Liver (tissue), 9 donors: Measurements from ENCODE around the gene UGT1A9. TPM values are rescaled to one million over a fixed set of nuclear protein-coding genes. Genes with fewer than 3 reads are reported as not detected.

Source experiments
- DNase-seq: peaks from one replicate; pipeline ENCODE4 v3.0.0-alpha.2; 2017; ENCODE audit warnings: low spot score
- H3K27ac ChIP-seq, 2 donors: one replicate each; pipeline ENCODE4 v1.7.0; 2013; ENCODE audit warnings: inconsistent platforms in 2 of 2, low read length in 2 of 2, control low read depth in 1 of 2, low read depth in 1 of 2, mild to moderate bottlenecking in 1 of 2
- H3K27me3 ChIP-seq, 4 donors: one replicate each; pipeline versions ENCODE4 v1.6.1 to v1.7.0; 2013; ENCODE audit warnings: low read length in 3 of 4, inconsistent platforms in 1 of 4, mild to moderate bottlenecking in 1 of 4, moderate library complexity in 1 of 4; ENCODE audit not compliant: control insufficient read depth in 4 of 4, insufficient read depth in 4 of 4
- H3K36me3 ChIP-seq, 4 donors: one replicate each; pipeline versions ENCODE4 v1.6.1 to v1.7.0; 2013; ENCODE audit warnings: low read length in 3 of 4, mild to moderate bottlenecking in 3 of 4, low read depth in 1 of 4, moderate library complexity in 1 of 4; ENCODE audit not compliant: control insufficient read depth in 4 of 4, insufficient read depth in 3 of 4
- H3K4me1 ChIP-seq, 4 donors: one replicate each; pipeline versions ENCODE4 v1.6.1 to v1.7.0; 2013; ENCODE audit warnings: low read length in 3 of 4, mild to moderate bottlenecking in 3 of 4, moderate library complexity in 1 of 4; ENCODE audit not compliant: control insufficient read depth in 4 of 4, insufficient read depth in 4 of 4
- H3K4me3 ChIP-seq, 3 donors: one replicate each; pipeline versions ENCODE4 v1.6.1 to v1.7.0; 2013; ENCODE audit warnings: low read length in 3 of 3, control low read depth in 1 of 3, low read depth in 1 of 3, mild to moderate bottlenecking in 1 of 3
- H3K9ac ChIP-seq, 2 donors: one replicate each; pipeline ENCODE4 v1.7.0; 2013; ENCODE audit warnings: low read length in 2 of 2, mild to moderate bottlenecking in 2 of 2, moderate library complexity in 2 of 2, control low read depth in 1 of 2, low read depth in 1 of 2
- H3K9me3 ChIP-seq, 4 donors: one replicate each; pipeline versions ENCODE4 v1.6.1 to v1.7.0; 2013; ENCODE audit warnings: low read length in 3 of 4; ENCODE audit not compliant: control insufficient read depth in 4 of 4
- EGR1 ChIP-seq, 2 donors: IDR thresholded peaks; 2 replicates each; pipeline ENCODE4 v1.6.1; 2016 to 2018; ENCODE audit warnings: antibody characterized with exemption in 2 of 2, low read depth in 2 of 2
- FOXA1 ChIP-seq: IDR thresholded peaks from 2 replicates; pipeline ENCODE4 v1.6.1; 2016; ENCODE audit warnings: antibody characterized with exemption
- FOXA2 ChIP-seq: IDR thresholded peaks from 2 replicates; pipeline ENCODE4 v1.6.1; 2016; ENCODE audit warnings: antibody characterized with exemption
- GABPA ChIP-seq, 2 donors: IDR thresholded peaks in 1 of 2; conservative IDR thresholded peaks in 1 of 2; 2 replicates each; pipeline ENCODE4 v1.6.1; 2016; ENCODE audit warnings: antibody characterized with exemption in 2 of 2, mild to moderate bottlenecking in 1 of 2, moderate library complexity in 1 of 2
- HNF4A ChIP-seq, 2 donors: conservative IDR thresholded peaks; 2 replicates each; pipeline ENCODE4 v1.6.1; 2016; ENCODE audit warnings: antibody characterized with exemption in 2 of 2, mild to moderate bottlenecking in 2 of 2
- HNF4G ChIP-seq: IDR thresholded peaks from 2 replicates; pipeline ENCODE4 v1.6.1; 2016; ENCODE audit warnings: antibody characterized with exemption
- JUND ChIP-seq, 2 donors: IDR thresholded peaks; 2 replicates each; pipeline ENCODE4 v1.6.1; 2016; ENCODE audit warnings: antibody characterized with exemption in 2 of 2
- NR2F2 ChIP-seq: IDR thresholded peaks from 2 replicates; pipeline ENCODE4 v1.6.1; 2016; ENCODE audit warnings: antibody characterized with exemption
- RAD21 ChIP-seq, 2 donors: IDR thresholded peaks; 2 replicates each; pipeline ENCODE4 v1.6.1; 2016; ENCODE audit warnings: antibody characterized with exemption in 2 of 2, mild to moderate bottlenecking in 2 of 2
- RXRA ChIP-seq, 2 donors: IDR thresholded peaks; 2 replicates each; pipeline ENCODE4 v1.6.1; 2017 to 2018; ENCODE audit warnings: antibody characterized with exemption in 2 of 2, mild to moderate bottlenecking in 1 of 2
- SP1 ChIP-seq: IDR thresholded peaks from 2 replicates; pipeline ENCODE4 v1.6.1; 2018; ENCODE audit warnings: antibody characterized with exemption, mild to moderate bottlenecking
- TAF1 ChIP-seq: conservative IDR thresholded peaks from 2 replicates; pipeline ENCODE4 v1.6.1; 2016; ENCODE audit warnings: antibody characterized with exemption, mild to moderate bottlenecking
- YY1 ChIP-seq: IDR thresholded peaks from 2 replicates; pipeline ENCODE4 v1.6.1; 2016; ENCODE audit warnings: antibody characterized with exemption, mild to moderate bottlenecking
- WGBS: extraction: QIAGEN DNeasy Blood & Tissue Kit; methylation state at CpG from one replicate; pipeline ENCODE4 v1.1.7; 2013; 5-methylcytosine and 5-hydroxymethylcytosine counted together
- polyA plus RNA-seq, 2 donors: library from polyadenylated mRNA; stranded (reverse) in 1 of 2; unstranded in 1 of 2; fragments of 200-250 nt in 1 of 2; fragments of >200 nt in 1 of 2; fragmentation: Nextera tagmentation in 1 of 2; extraction: Ambion mirVana in 1 of 2; gene quantifications; one replicate each; pipeline versions ENCODE4 v1.2.1 to v1.2.3, GENCODE V29; 2013 to 2015
- total RNA-seq, 2 donors: library from RNA; depleted of rRNA; stranded (reverse); fragments of >200 nt; gene quantifications; one replicate each; pipeline ENCODE4 v1.2.3, GENCODE V29; 2014
- TF ChIP-seq, protein P1 (sequence below): IDR thresholded peaks from 2 replicates; pipeline ENCODE4 v1.6.1; 2016; ENCODE audit warnings: antibody characterized with exemption, mild to moderate bottlenecking
- TF ChIP-seq, protein P2 (sequence below): fragments of 150-350 bp; IDR thresholded peaks from 2 replicates; pipeline ENCODE4 v1.5.1; 2017; ENCODE audit warnings: improper control_type of control experiment, low read depth, low read length; ENCODE audit not compliant: missing input control
- TF ChIP-seq, protein P3 (sequence below): IDR thresholded peaks from 2 replicates; pipeline ENCODE4 v1.6.1; 2016; ENCODE audit warnings: antibody characterized with exemption
- TF ChIP-seq, protein P4 (sequence below): IDR thresholded peaks from 2 replicates; pipeline ENCODE4 v1.6.1; 2016; ENCODE audit warnings: antibody characterized with exemption
- donor health status: healthy.
- donor health status: healthy.
- donor health status: healthy.
- donor health status: healthy.
- donor health status: healthy.

The UGT1A9 gene
- total and polyA plus RNA-seq, 4 donors = 14.3 to 62.3 (median 23.8) TPM; not detected in 1

DNA sequence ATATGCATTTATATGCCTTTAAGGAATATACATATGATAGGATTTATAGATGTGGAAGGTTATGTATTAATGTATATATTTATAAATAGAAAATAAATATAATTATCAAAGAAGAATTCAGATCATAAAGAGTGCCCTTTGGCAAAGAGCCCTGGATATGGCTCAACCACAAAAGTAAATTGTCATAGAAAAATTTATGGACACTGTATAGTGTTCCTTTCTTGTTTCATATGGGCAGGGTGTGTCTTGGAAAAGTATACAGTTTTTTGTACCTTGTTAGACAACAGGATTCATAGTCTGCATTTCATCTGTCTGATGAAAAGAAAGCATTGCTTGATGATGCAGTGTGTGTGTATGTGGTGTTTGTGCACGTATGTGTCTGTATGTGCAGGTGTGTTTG lies 12.9 kb downstream of the UGT1A9 start:
- no peak for TF ChIP-seq SP1
- TF ChIP-seq, protein P1, sequence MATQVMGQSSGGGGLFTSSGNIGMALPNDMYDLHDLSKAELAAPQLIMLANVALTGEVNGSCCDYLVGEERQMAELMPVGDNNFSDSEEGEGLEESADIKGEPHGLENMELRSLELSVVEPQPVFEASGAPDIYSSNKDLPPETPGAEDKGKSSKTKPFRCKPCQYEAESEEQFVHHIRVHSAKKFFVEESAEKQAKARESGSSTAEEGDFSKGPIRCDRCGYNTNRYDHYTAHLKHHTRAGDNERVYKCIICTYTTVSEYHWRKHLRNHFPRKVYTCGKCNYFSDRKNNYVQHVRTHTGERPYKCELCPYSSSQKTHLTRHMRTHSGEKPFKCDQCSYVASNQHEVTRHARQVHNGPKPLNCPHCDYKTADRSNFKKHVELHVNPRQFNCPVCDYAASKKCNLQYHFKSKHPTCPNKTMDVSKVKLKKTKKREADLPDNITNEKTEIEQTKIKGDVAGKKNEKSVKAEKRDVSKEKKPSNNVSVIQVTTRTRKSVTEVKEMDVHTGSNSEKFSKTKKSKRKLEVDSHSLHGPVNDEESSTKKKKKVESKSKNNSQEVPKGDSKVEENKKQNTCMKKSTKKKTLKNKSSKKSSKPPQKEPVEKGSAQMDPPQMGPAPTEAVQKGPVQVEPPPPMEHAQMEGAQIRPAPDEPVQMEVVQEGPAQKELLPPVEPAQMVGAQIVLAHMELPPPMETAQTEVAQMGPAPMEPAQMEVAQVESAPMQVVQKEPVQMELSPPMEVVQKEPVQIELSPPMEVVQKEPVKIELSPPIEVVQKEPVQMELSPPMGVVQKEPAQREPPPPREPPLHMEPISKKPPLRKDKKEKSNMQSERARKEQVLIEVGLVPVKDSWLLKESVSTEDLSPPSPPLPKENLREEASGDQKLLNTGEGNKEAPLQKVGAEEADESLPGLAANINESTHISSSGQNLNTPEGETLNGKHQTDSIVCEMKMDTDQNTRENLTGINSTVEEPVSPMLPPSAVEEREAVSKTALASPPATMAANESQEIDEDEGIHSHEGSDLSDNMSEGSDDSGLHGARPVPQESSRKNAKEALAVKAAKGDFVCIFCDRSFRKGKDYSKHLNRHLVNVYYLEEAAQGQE = no peak
- no peak for TF ChIP-seq JUND (IDR thresholded peaks at IDR 0.05)
- TF ChIP-seq, protein P2, sequence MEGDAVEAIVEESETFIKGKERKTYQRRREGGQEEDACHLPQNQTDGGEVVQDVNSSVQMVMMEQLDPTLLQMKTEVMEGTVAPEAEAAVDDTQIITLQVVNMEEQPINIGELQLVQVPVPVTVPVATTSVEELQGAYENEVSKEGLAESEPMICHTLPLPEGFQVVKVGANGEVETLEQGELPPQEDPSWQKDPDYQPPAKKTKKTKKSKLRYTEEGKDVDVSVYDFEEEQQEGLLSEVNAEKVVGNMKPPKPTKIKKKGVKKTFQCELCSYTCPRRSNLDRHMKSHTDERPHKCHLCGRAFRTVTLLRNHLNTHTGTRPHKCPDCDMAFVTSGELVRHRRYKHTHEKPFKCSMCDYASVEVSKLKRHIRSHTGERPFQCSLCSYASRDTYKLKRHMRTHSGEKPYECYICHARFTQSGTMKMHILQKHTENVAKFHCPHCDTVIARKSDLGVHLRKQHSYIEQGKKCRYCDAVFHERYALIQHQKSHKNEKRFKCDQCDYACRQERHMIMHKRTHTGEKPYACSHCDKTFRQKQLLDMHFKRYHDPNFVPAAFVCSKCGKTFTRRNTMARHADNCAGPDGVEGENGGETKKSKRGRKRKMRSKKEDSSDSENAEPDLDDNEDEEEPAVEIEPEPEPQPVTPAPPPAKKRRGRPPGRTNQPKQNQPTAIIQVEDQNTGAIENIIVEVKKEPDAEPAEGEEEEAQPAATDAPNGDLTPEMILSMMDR = no peak
- TF ChIP-seq FOXA1 = no peak
- TF ChIP-seq TAF1 = no peak
- TF ChIP-seq NR2F2 = no peak
- TF ChIP-seq HNF4A (conservative IDR thresholded peaks at IDR 0.05) = no peak
- TF ChIP-seq YY1 = no peak
- TF ChIP-seq, protein P3, sequence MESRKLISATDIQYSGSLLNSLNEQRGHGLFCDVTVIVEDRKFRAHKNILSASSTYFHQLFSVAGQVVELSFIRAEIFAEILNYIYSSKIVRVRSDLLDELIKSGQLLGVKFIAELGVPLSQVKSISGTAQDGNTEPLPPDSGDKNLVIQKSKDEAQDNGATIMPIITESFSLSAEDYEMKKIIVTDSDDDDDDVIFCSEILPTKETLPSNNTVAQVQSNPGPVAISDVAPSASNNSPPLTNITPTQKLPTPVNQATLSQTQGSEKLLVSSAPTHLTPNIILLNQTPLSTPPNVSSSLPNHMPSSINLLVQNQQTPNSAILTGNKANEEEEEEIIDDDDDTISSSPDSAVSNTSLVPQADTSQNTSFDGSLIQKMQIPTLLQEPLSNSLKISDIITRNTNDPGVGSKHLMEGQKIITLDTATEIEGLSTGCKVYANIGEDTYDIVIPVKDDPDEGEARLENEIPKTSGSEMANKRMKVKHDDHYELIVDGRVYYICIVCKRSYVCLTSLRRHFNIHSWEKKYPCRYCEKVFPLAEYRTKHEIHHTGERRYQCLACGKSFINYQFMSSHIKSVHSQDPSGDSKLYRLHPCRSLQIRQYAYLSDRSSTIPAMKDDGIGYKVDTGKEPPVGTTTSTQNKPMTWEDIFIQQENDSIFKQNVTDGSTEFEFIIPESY = no peak
- TF ChIP-seq GABPA (IDR thresholded peaks at IDR 0.05 in 1 of 2, conservative IDR thresholded peaks at IDR 0.05 in 1 of 2) = no peak
- no peak for TF ChIP-seq RAD21 (IDR thresholded peaks at IDR 0.05)
- no peak for TF ChIP-seq HNF4G
- TF ChIP-seq, protein P4, sequence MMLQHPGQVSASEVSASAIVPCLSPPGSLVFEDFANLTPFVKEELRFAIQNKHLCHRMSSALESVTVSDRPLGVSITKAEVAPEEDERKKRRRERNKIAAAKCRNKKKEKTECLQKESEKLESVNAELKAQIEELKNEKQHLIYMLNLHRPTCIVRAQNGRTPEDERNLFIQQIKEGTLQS = no peak
- no peak for TF ChIP-seq EGR1 (IDR thresholded peaks at IDR 0.05; ENCODE audit: low read depth in 2 of 2)
- TF ChIP-seq FOXA2 = no peak
- Histone ChIP-seq H3K9ac (no peak overlapping the region), H3K27me3 (no peaks in the 10 kb centered on the region), H3K4me3 (no peak overlapping the region), H3K36me3 (no peaks in the 10 kb centered on the region), H3K9me3 (no peaks in the 10 kb centered on the region), H3K27ac (no peak overlapping the region), H3K4me1 (peaks cover 0 to 8% (median 3%) of the 10 kb centered on the region in 4 donors)
- no peak for DNase-seq
- 81% methylated on average over 1 of the region's 1 CpG for WGBS

DNA sequence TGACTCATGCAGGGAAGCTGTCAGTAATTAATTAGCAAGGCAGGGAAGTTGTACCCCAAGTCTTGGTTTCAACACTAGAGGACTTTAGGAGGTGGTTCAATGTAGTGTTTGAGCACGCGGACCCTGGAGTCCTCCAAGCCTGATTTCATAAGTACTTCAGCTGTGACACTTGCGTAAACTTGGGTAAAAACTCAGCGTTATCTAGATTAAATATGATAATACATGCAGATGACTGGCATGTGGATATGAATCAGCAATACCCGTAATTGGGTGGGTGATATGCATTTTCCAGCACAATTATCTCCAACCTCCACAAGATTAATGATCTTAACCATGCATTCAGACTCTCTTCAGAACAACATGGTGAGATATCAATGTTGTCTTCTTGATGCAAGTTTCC lies 15.2 kb downstream of the UGT1A9 start:
- Histone ChIP-seq H3K4me3 (no peak overlapping the region), H3K9me3 (no peaks in the 10 kb centered on the region), H3K36me3 (no peaks in the 10 kb centered on the region), H3K9ac (no peak overlapping the region), H3K4me1 (peaks cover under 1 to 5% (median 3%) of the 10 kb centered on the region in 4 donors), H3K27ac (no peak overlapping the region), H3K27me3 (no peaks in the 10 kb centered on the region)
- DNase-seq = no peak
- TF ChIP-seq TAF1 (no peak), FOXA1 (no peak), GABPA (IDR thresholded peaks at IDR 0.05 in 1 of 2, conservative IDR thresholded peaks at IDR 0.05 in 1 of 2) (no peak), RXRA (IDR thresholded peaks at IDR 0.05) (no peak), HNF4A (conservative IDR thresholded peaks at IDR 0.05) (no peak), YY1 (no peak), NR2F2 (no peak)
- TF ChIP-seq, protein P4 = no peak
- TF ChIP-seq, protein P3 = no peak
- TF ChIP-seq, protein P2 = no peak
- WGBS = 77% methylated on average over 5 of the region's 5 CpGs
